ENCODE measurements around the gene PDZRN3. TPM values are rescaled to one million over a fixed set of nuclear protein-coding genes. Genes with fewer than 3 reads are reported as not detected.
A peak's percentile ranks its signal among the peaks of the same experiment; 100 is the strongest.
"Not testable (repeated sequence)": the region's sequence is repeated elsewhere in the genome, so short reads cannot be mapped to it uniquely, and the experiment has no call there.

The PDZRN3 gene
- total and polyA plus RNA-seq, 8 donors = 20.0 to 88.6 (median 62.3) TPM

DNA sequence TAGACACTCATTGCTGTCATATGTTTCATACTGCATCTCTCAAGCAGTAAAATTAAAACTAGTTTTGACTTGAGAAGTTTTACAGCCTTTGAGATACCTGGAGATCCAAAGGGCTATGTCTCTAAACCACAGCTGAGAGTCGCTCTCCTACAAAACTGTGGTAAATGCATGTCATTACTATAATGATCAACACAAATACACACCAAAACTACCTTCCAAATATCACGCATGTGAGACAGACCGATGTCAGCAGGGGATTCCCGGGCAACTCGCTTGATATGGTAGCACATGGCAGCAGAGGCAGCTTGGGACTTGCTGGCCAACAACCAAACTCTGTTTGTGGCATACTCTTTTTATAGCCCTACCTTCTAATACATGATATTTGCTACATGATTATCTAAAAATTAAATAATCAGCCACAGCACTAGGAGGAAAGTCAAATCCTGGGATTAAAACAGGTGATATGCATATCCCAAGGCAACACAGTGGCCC is 56.3 kb downstream of the PDZRN3 start:
- TF ChIP-seq, protein P1, sequence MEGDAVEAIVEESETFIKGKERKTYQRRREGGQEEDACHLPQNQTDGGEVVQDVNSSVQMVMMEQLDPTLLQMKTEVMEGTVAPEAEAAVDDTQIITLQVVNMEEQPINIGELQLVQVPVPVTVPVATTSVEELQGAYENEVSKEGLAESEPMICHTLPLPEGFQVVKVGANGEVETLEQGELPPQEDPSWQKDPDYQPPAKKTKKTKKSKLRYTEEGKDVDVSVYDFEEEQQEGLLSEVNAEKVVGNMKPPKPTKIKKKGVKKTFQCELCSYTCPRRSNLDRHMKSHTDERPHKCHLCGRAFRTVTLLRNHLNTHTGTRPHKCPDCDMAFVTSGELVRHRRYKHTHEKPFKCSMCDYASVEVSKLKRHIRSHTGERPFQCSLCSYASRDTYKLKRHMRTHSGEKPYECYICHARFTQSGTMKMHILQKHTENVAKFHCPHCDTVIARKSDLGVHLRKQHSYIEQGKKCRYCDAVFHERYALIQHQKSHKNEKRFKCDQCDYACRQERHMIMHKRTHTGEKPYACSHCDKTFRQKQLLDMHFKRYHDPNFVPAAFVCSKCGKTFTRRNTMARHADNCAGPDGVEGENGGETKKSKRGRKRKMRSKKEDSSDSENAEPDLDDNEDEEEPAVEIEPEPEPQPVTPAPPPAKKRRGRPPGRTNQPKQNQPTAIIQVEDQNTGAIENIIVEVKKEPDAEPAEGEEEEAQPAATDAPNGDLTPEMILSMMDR (IDR thresholded peaks at IDR 0.05) = no peak
- H3K36me3 ChIP-seq = no peaks in the 10 kb centered on the region
- H3K27ac ChIP-seq = no peak overlapping the region
- peaks cover 0 to 36% of the 10 kb centered on the region in 2 donors for H3K27me3 ChIP-seq
- H3K4me3 ChIP-seq = no peak overlapping the region
- peaks cover 0 to 3% of the 10 kb centered on the region in 2 donors for H3K4me1 ChIP-seq
- intact Hi-C loops (cut with DNase I) = no loop called here
- DNase-seq (no peak), ATAC-seq (no peak)
- H3K9me3 ChIP-seq = no peaks in the 10 kb centered on the region

DNA sequence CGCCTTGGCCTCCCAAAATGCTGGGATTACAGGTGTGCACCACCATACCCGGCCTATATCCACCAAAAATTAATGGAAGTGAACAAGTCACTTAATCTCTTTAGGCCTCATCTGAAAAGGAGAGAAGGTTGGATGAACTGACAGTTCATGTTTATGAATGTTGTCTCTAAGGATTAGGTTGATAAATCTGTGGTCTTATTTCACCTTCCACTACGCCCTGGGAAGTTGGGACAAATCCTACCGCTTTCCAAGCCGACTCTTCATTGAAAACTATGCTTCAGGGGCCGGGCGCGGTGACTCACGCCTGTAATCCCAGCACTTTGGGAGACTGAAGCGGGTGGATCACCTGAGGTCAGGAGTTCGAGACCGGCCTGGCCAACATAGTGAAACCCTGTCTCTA is 59.4 kb downstream of the PDZRN3 start:
- H3K4me3 ChIP-seq; H3K9me3 ChIP-seq; ATAC-seq; H3K27ac ChIP-seq; H3K27me3 ChIP-seq; intact Hi-C loops (cut with DNase I); H3K36me3 ChIP-seq; DNase-seq; H3K4me1 ChIP-seq: not testable (repeated sequence)

DNA sequence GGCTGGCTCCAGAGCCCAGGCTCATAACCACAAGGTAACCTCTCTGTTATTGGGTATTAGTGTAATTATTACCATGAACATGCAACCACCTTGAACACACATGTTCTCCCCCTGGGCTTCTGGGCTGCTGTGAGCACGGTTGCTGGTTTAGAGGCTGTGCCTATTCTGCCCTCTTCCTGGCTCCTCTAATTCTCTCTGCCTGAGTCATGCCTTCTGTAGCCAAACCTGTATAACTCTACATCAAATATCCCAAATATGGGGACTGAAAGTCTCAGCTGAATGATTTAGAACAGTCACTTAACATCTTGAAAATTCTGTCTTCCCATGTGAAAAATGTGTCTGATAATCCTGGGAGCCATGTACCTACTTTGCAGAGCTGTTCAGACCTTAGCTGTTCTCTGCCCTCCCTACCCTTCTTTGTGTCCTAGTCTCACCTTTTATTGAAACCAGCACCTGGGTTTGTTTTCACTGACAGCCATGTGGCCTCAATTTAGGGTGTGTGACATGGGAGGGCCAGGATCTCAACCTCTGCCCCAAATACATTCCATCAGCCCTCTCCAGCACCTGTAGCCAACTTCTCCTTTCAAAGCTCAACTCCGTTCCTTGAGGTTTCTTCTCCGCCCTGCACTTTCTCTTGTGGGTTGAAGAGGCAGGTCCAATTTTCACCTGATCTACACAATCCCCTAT is 60.7 kb downstream of the PDZRN3 start:
- intact Hi-C loops (cut with DNase I) = no loop called here
- ATAC-seq (no peak), DNase-seq (no peak)
- H3K9me3 ChIP-seq = no peaks in the 10 kb centered on the region
- TF ChIP-seq, protein P1 (IDR thresholded peaks at IDR 0.05) = no peak
- no peaks in the 10 kb centered on the region for H3K36me3 ChIP-seq
- no peaks in the 10 kb centered on the region for H3K27me3 ChIP-seq
- H3K4me3 ChIP-seq = no peak overlapping the region
- no peak overlapping the region for H3K27ac ChIP-seq
- H3K4me1 ChIP-seq = no peaks in the 10 kb centered on the region

DNA sequence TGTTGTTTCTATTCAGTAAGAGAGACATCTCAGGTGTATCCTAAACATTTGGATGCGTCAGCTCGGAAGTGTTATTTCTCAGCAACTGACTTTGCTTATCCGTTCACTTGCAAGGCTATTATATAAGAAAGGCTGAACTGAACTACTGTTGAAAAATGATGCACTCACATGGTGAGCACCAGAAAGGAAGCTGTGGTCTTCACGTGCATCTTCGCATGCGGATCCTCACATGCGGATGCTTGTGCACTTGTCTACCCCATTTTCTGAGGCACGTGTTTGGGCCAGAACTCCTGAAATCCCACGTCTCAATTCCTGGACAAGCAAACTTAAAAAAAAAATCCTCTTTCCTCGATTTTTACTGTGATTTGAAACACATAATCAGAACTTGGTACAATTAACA is 63.2 kb downstream of the PDZRN3 start:
- Histone ChIP-seq H3K27me3 (no peaks in the 10 kb centered on the region), H3K4me3 (no peak overlapping the region), H3K9me3 (no peaks in the 10 kb centered on the region), H3K36me3 (no peaks in the 10 kb centered on the region), H3K4me1 (no peaks in the 10 kb centered on the region), H3K27ac (no peak overlapping the region)
- TF ChIP-seq, protein P1 (IDR thresholded peaks at IDR 0.05) = no peak
- ATAC-seq (no peak), DNase-seq (no peak)
- intact Hi-C loops (cut with DNase I) = no loop called here

DNA sequence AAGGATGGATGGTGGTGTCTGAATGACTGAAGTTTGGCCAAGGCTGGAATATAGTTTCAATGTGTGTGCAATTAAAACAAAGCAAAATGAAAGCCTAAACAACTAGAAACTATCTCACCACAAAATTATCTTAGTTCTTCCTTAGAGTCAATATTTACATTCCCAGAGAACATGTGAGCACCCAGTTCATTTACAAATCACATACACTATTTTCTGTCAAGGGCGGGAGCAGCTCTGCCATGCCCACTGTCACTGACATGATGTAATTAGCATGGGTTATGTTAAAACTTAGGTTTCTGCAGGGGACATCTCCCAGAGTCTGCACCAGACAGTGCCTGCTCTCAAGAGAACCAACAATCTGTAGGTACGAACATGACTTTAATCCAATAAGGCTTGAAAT is 65.0 kb downstream of the PDZRN3 start:
- H3K9me3 ChIP-seq = no peaks in the 10 kb centered on the region
- TF ChIP-seq, protein P1 (IDR thresholded peaks at IDR 0.05) = no peak
- no peaks in the 10 kb centered on the region for H3K36me3 ChIP-seq
- DNase-seq (no peak), ATAC-seq (no peak)
- intact Hi-C loops (cut with DNase I) = no loop called here
- H3K27ac ChIP-seq = no peak overlapping the region
- H3K4me3 ChIP-seq = no peak overlapping the region
- no peaks in the 10 kb centered on the region for H3K4me1 ChIP-seq
- H3K27me3 ChIP-seq = no peaks in the 10 kb centered on the region

DNA sequence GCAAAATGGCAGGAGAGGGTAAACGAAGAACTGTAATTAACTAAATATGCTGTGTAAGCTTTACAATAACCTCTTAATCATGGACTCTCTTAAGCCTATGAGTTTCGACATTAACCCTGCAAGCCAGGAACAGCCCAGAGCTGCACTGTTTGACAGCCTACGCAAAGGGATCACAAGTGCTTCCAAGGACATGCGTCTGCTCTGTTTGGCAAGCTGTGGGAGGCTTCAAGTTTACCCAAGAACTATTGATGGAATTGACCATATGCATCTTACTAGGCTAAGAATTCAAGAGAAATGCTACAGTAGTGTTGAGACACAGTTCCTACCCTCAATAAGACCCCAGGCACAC is 66.0 kb downstream of the PDZRN3 start:
- TF ChIP-seq, protein P1 (IDR thresholded peaks at IDR 0.05) = no peak
- Histone ChIP-seq H3K27me3 (no peaks in the 10 kb centered on the region), H3K36me3 (no peaks in the 10 kb centered on the region), H3K4me3 (no peak overlapping the region), H3K4me1 (no peaks in the 10 kb centered on the region), H3K9me3 (no peaks in the 10 kb centered on the region), H3K27ac (no peak overlapping the region)
- intact Hi-C loops (cut with DNase I) = no loop called here
- peak in 2 of 4 donors; percentile 28 to 56 for DNase-seq
- ATAC-seq = peak; percentile 62

All from left lung (tissue), 10 donors.